ENCODE results near the gene SETBP1.
A peak's percentile ranks its signal among the peaks of the same experiment; 100 is the strongest.

Gene SETBP1

DNA sequence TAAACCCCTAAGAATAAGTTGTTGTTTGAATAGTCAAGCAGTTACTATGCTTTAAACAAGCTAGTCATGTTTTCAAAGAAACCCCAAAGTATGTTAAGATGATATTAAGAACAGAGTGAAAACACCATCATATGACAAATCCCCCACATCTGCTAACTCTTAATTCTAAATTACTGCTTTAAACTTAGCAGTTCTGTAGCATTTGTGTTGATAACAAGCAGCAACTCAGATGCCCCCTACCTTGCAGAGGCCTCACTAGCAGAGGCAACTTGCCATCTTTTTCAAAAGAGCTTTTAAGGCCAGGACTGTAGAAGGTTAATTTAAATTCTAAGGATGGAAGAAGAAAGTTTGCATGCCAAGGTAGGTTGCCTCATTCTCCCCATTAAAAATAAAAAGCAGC lies 376.2 kb downstream of the SETBP1 start:
- Histone ChIP-seq H2BK15ac (replicated peaks; ENCODE audit: low read depth) (no peak overlapping the region), H3K4ac (ENCODE audit: low read depth, low read length) (no peak overlapping the region), H3K4me3 (ENCODE audit: low read length) (no peak overlapping the region), H3K4me2 (ENCODE audit: low read length) (no peak overlapping the region), H3K23ac (ENCODE audit: low read length) (no peak overlapping the region), H3K27me3 (ENCODE audit: insufficient read depth, low read length, poor library complexity) (no peaks in the 10 kb centered on the region), H3K4me1 (ENCODE audit: control insufficient read depth, low read depth, low read length) (no peaks in the 10 kb centered on the region), H4K8ac (ENCODE audit: low read depth, low read length) (no peak overlapping the region), H3K9ac (ENCODE audit: low read length) (no peak overlapping the region), H3K56ac (ENCODE audit: low read length) (no peak overlapping the region), H3K18ac (ENCODE audit: low read length) (no peak overlapping the region), H4K5ac (ENCODE audit: low read length) (no peak overlapping the region), H2BK5ac (ENCODE audit: low read length) (no peak overlapping the region), H3K36me3 (ENCODE audit: control insufficient read depth, insufficient read depth, low read length) (no peaks in the 10 kb centered on the region), H2BK120ac (ENCODE audit: low read depth, low read length) (no peak overlapping the region), H2AK5ac (ENCODE audit: low read length) (no peak overlapping the region), H3K79me2 (ENCODE audit: control insufficient read depth, insufficient read depth, low read length) (no peaks in the 10 kb centered on the region), H3K27ac (ENCODE audit: low read depth, low read length) (no peak overlapping the region), H3K79me1 (ENCODE audit: low read length) (no peaks in the 10 kb centered on the region)
- DNase-seq: peak; percentile 9

DNA sequence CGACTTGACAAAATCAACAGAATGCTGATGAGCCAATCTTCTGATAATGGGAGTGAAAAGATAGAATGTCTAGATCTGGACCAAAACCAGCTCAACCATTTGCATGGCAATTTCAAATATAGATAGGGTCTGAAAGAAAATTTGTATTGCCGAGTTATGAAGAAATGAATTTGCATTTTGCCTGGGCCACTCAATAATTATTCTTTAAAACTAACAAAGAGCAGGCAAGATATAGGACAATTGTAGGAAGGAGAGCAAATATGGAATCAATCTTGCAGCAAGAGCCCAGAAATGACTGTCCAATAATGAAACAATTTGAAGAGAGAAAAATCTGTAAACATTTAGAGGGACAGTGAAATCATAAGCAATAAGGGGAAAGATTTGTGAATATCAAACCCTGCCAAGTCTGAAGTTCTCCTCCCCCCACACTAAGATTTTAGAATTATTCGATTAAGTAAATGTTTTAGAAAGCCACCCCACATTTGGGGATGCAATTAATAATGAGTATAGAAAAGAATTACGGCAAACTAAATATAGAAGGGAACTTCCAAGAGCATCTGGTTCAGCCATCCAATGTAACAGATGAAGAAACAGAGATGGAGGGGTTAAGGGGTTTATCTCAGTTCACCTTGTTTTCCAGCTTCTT lies 377.4 kb downstream of the SETBP1 start:
- Histone ChIP-seq H2BK15ac (replicated peaks; ENCODE audit: low read depth) (no peak overlapping the region), H3K27me3 (ENCODE audit: insufficient read depth, low read length, poor library complexity) (no peaks in the 10 kb centered on the region), H3K18ac (ENCODE audit: low read length) (no peak overlapping the region), H2AK5ac (ENCODE audit: low read length) (no peak overlapping the region), H3K9ac (ENCODE audit: low read length) (no peak overlapping the region), H3K4me1 (ENCODE audit: control insufficient read depth, low read depth, low read length) (no peaks in the 10 kb centered on the region), H3K4me3 (ENCODE audit: low read length) (no peak overlapping the region), H3K23ac (ENCODE audit: low read length) (no peak overlapping the region), H3K79me2 (ENCODE audit: control insufficient read depth, insufficient read depth, low read length) (no peaks in the 10 kb centered on the region), H3K56ac (ENCODE audit: low read length) (no peak overlapping the region), H2BK5ac (ENCODE audit: low read length) (no peak overlapping the region), H3K36me3 (ENCODE audit: control insufficient read depth, insufficient read depth, low read length) (no peaks in the 10 kb centered on the region), H3K79me1 (ENCODE audit: low read length) (no peaks in the 10 kb centered on the region), H3K4ac (ENCODE audit: low read depth, low read length) (no peak overlapping the region), H3K4me2 (ENCODE audit: low read length) (no peak overlapping the region), H4K8ac (ENCODE audit: low read depth, low read length) (no peak overlapping the region), H3K27ac (ENCODE audit: low read depth, low read length) (no peak overlapping the region), H4K5ac (ENCODE audit: low read length) (no peak overlapping the region), H2BK120ac (ENCODE audit: low read depth, low read length) (no peak overlapping the region)
- WGBS (ENCODE audit: extremely low coverage, insufficient coverage, low lambda C conversion rate): no CpG with 5 or more reads among the region's 4 CpGs
- no peak for DNase-seq

DNA sequence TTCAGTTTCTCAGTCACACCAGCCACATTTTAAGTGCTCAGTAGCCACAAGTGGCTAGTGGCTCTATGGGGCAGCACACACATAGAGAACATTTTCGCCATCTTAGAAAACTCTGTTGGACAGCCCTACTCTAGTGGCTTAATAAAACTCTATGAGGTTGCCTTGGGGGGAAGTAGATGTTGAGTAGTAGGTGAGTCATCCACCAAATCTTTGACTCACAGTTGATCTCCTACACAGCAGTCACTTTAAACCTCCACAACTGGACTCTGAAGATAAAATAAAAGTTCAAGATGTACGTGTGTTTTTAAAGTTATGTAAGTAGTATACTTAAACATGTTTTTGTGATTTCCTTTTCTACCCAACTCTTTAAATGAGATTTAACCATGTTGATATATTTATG lies 379.0 kb downstream of the SETBP1 start:
- no peak overlapping the region for H3K18ac ChIP-seq (ENCODE audit: low read length)
- H2BK15ac ChIP-seq (replicated peaks; ENCODE audit: low read depth): no peak overlapping the region
- no peak overlapping the region for H4K8ac ChIP-seq (ENCODE audit: low read depth, low read length)
- H3K4ac ChIP-seq (ENCODE audit: low read depth, low read length): no peak overlapping the region
- H3K9ac ChIP-seq (ENCODE audit: low read length): no peak overlapping the region
- H3K4me2 ChIP-seq (ENCODE audit: low read length): no peak overlapping the region
- no peaks in the 10 kb centered on the region for H3K27me3 ChIP-seq (ENCODE audit: insufficient read depth, low read length, poor library complexity)
- H3K79me2 ChIP-seq (ENCODE audit: control insufficient read depth, insufficient read depth, low read length): no peaks in the 10 kb centered on the region
- no peak overlapping the region for H2AK5ac ChIP-seq (ENCODE audit: low read length)
- H3K4me1 ChIP-seq (ENCODE audit: control insufficient read depth, low read depth, low read length): no peaks in the 10 kb centered on the region
- H2BK5ac ChIP-seq (ENCODE audit: low read length): no peak overlapping the region
- DNase-seq: no peak
- H2BK120ac ChIP-seq (ENCODE audit: low read depth, low read length): no peak overlapping the region
- H3K4me3 ChIP-seq (ENCODE audit: low read length): no peak overlapping the region
- H3K27ac ChIP-seq (ENCODE audit: low read depth, low read length): no peak overlapping the region
- H3K36me3 ChIP-seq (ENCODE audit: control insufficient read depth, insufficient read depth, low read length): no peaks in the 10 kb centered on the region
- no CpG with 5 or more reads among the region's 2 CpGs for WGBS (ENCODE audit: extremely low coverage, insufficient coverage, low lambda C conversion rate)
- H4K5ac ChIP-seq (ENCODE audit: low read length): no peak overlapping the region
- H3K56ac ChIP-seq (ENCODE audit: low read length): no peak overlapping the region
- H3K79me1 ChIP-seq (ENCODE audit: low read length): no peaks in the 10 kb centered on the region
- no peak overlapping the region for H3K23ac ChIP-seq (ENCODE audit: low read length)

DNA sequence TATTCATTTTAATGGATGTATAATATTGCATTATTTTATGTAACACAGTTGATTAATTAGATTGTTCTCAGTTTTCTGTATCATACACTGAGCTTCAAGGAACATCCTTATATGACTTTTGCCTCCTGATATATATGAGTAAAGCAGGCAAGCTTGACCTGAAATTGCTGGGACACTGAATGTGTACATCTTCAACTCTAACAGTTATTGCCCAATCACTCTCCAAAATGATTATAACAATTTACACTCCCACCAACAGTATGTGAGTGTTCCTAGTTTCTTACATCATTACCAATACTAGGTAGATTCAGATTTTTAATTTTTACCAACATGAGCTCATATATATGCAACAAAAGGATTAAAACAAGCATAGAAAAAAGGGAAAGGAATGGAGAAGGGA lies 379.4 kb downstream of the SETBP1 start:
- Histone ChIP-seq H3K56ac (ENCODE audit: low read length) (no peak overlapping the region), H3K4me1 (ENCODE audit: control insufficient read depth, low read depth, low read length) (no peaks in the 10 kb centered on the region), H2BK15ac (replicated peaks; ENCODE audit: low read depth) (no peak overlapping the region), H3K79me2 (ENCODE audit: control insufficient read depth, insufficient read depth, low read length) (no peaks in the 10 kb centered on the region), H3K27me3 (ENCODE audit: insufficient read depth, low read length, poor library complexity) (no peaks in the 10 kb centered on the region), H3K18ac (ENCODE audit: low read length) (no peak overlapping the region), H2BK120ac (ENCODE audit: low read depth, low read length) (no peak overlapping the region), H2BK5ac (ENCODE audit: low read length) (no peak overlapping the region), H3K36me3 (ENCODE audit: control insufficient read depth, insufficient read depth, low read length) (no peaks in the 10 kb centered on the region), H3K9ac (ENCODE audit: low read length) (no peak overlapping the region), H4K8ac (ENCODE audit: low read depth, low read length) (no peak overlapping the region), H3K27ac (ENCODE audit: low read depth, low read length) (no peak overlapping the region), H3K23ac (ENCODE audit: low read length) (no peak overlapping the region), H2AK5ac (ENCODE audit: low read length) (no peak overlapping the region), H3K4me3 (ENCODE audit: low read length) (no peak overlapping the region), H3K4me2 (ENCODE audit: low read length) (no peak overlapping the region), H3K4ac (ENCODE audit: low read depth, low read length) (no peak overlapping the region), H4K5ac (ENCODE audit: low read length) (no peak overlapping the region), H3K79me1 (ENCODE audit: low read length) (no peaks in the 10 kb centered on the region)
- no peak for DNase-seq

DNA sequence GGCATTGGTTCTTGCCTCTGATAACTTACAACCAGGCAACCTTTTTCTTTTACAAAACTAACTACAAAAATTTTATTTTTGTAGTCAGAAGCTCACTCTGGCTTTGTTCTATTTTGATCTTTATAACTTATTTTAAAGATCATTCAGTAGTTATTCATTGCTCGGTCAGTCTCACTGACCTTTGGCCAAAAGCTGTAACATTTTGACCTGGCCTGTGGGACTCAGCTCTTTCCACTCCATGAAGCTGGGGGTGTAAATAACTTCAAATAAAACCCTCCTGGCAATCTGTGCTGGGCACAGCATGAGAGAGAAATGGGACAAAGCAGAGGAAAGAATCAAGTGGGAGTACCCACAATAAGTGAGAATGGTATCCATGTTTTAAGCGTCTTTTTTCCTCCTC lies 380.7 kb downstream of the SETBP1 start:
- Histone ChIP-seq H3K36me3 (ENCODE audit: control insufficient read depth, insufficient read depth, low read length) (no peaks in the 10 kb centered on the region), H3K4me1 (ENCODE audit: control insufficient read depth, low read depth, low read length) (no peaks in the 10 kb centered on the region), H2AK5ac (ENCODE audit: low read length) (no peak overlapping the region), H3K18ac (ENCODE audit: low read length) (no peak overlapping the region), H3K4me2 (ENCODE audit: low read length) (no peak overlapping the region), H3K23ac (ENCODE audit: low read length) (no peak overlapping the region), H2BK15ac (replicated peaks; ENCODE audit: low read depth) (no peak overlapping the region), H3K56ac (ENCODE audit: low read length) (no peak overlapping the region), H3K27ac (ENCODE audit: low read depth, low read length) (no peak overlapping the region), H2BK5ac (ENCODE audit: low read length) (no peak overlapping the region), H3K4me3 (ENCODE audit: low read length) (no peak overlapping the region), H3K79me2 (ENCODE audit: control insufficient read depth, insufficient read depth, low read length) (no peaks in the 10 kb centered on the region), H3K4ac (ENCODE audit: low read depth, low read length) (no peak overlapping the region), H4K8ac (ENCODE audit: low read depth, low read length) (no peak overlapping the region), H3K9ac (ENCODE audit: low read length) (no peak overlapping the region), H4K5ac (ENCODE audit: low read length) (no peak overlapping the region), H3K27me3 (ENCODE audit: insufficient read depth, low read length, poor library complexity) (no peaks in the 10 kb centered on the region), H3K79me1 (ENCODE audit: low read length) (no peaks in the 10 kb centered on the region), H2BK120ac (ENCODE audit: low read depth, low read length) (no peak overlapping the region)
- no peak for DNase-seq
- no CpG with 5 or more reads among the region's 2 CpGs for WGBS (ENCODE audit: extremely low coverage, insufficient coverage, low lambda C conversion rate)

DNA sequence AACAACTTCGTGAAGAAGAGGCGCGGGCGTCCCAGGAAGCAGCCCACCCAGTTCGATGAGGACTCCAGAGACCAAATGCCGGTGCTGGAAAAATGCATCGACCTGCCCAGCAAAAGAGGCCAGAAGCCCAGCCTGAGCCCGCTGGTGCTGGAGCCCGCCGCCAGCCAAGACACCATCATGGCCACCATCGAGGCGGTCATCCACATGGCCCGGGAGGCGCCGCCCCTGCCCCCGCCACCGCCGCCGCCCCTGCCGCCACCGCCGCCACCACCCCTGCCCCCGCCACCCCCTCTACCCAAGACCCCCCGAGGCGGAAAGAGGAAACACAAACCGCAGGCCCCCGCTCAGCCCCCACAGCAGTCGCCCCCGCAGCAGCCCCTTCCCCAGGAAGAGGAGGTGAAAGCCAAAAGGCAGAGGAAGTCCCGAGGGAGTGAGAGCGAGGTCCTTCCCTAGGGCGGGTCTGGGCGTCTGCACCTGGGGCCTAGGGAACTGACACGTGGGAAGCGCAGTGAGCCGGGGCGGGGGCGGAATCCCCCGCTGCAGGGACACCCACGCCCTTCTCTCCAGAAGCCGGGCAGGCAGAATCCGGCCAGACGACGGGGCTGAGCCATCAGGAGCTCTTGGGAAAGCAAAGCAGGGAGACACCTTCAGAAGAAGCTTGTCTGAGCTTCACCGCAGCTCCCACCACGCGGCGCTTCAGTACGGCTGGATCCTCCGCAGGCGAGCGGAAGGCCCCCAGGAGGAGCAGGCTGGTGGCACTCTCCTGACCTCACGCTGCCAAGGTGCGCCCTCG lies 382.8 kb downstream of the SETBP1 start:
- H4K8ac ChIP-seq (ENCODE audit: low read depth, low read length): no peak overlapping the region
- no peak for DNase-seq
- no peaks in the 10 kb centered on the region for H3K4me1 ChIP-seq (ENCODE audit: control insufficient read depth, low read depth, low read length)
- H4K5ac ChIP-seq (ENCODE audit: low read length): no peak overlapping the region
- no peak overlapping the region for H3K4me2 ChIP-seq (ENCODE audit: low read length)
- H2BK15ac ChIP-seq (replicated peaks; ENCODE audit: low read depth): no peak overlapping the region
- H3K79me1 ChIP-seq (ENCODE audit: low read length): no peaks in the 10 kb centered on the region
- H2AK5ac ChIP-seq (ENCODE audit: low read length): no peak overlapping the region
- H2BK5ac ChIP-seq (ENCODE audit: low read length): no peak overlapping the region
- no peak overlapping the region for H3K23ac ChIP-seq (ENCODE audit: low read length)
- H2BK120ac ChIP-seq (ENCODE audit: low read depth, low read length): no peak overlapping the region
- no peak overlapping the region for H3K4me3 ChIP-seq (ENCODE audit: low read length)
- no peaks in the 10 kb centered on the region for H3K79me2 ChIP-seq (ENCODE audit: control insufficient read depth, insufficient read depth, low read length)
- no peak overlapping the region for H3K4ac ChIP-seq (ENCODE audit: low read depth, low read length)
- H3K27me3 ChIP-seq (ENCODE audit: insufficient read depth, low read length, poor library complexity): no peaks in the 10 kb centered on the region
- no peaks in the 10 kb centered on the region for H3K36me3 ChIP-seq (ENCODE audit: control insufficient read depth, insufficient read depth, low read length)
- no peak overlapping the region for H3K27ac ChIP-seq (ENCODE audit: low read depth, low read length)
- no peak overlapping the region for H3K18ac ChIP-seq (ENCODE audit: low read length)
- no peak overlapping the region for H3K56ac ChIP-seq (ENCODE audit: low read length)
- no CpG with 5 or more reads among the region's 55 CpGs for WGBS (ENCODE audit: extremely low coverage, insufficient coverage, low lambda C conversion rate)
- no peak overlapping the region for H3K9ac ChIP-seq (ENCODE audit: low read length)

All from mesendoderm (in vitro differentiated cells).